GM12801 (cell line): ENCODE data around the gene DMRT1.

Experiments used
- TF ChIP-seq, protein P1 (sequence below): IDR thresholded peaks from one replicate; pipeline ENCODE4 v1.5.1; 2011; ENCODE audit warnings: control low read depth; ENCODE audit not compliant: insufficient read length; ENCODE audit errors: extremely low read depth

The DMRT1 gene

GRCh38 chr9:843427-843785, 1.9 kb downstream of the DMRT1 start:
- TF ChIP-seq, protein P1, sequence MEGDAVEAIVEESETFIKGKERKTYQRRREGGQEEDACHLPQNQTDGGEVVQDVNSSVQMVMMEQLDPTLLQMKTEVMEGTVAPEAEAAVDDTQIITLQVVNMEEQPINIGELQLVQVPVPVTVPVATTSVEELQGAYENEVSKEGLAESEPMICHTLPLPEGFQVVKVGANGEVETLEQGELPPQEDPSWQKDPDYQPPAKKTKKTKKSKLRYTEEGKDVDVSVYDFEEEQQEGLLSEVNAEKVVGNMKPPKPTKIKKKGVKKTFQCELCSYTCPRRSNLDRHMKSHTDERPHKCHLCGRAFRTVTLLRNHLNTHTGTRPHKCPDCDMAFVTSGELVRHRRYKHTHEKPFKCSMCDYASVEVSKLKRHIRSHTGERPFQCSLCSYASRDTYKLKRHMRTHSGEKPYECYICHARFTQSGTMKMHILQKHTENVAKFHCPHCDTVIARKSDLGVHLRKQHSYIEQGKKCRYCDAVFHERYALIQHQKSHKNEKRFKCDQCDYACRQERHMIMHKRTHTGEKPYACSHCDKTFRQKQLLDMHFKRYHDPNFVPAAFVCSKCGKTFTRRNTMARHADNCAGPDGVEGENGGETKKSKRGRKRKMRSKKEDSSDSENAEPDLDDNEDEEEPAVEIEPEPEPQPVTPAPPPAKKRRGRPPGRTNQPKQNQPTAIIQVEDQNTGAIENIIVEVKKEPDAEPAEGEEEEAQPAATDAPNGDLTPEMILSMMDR, result no peak

DNA sequence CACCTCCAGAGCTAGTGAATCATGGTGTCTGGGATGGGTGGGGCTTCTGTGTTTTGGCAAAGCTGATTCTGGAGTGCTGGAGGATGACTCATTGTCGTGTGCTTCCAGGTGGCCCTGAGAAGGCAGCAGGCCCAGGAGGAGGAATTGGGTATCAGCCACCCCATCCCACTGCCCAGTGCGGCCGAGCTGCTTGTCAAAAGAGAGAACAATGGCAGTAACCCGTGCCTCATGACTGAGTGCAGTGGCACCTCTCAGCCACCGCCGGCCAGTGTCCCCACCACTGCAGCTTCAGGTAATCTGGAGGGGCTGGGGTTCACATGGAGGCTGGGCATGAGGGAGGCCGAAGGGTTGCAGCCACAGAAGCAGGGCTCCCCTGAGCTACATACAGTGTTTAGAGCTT, 5.4 kb downstream of the DMRT1 start:
- TF ChIP-seq, protein P1, result no peak

DNA sequence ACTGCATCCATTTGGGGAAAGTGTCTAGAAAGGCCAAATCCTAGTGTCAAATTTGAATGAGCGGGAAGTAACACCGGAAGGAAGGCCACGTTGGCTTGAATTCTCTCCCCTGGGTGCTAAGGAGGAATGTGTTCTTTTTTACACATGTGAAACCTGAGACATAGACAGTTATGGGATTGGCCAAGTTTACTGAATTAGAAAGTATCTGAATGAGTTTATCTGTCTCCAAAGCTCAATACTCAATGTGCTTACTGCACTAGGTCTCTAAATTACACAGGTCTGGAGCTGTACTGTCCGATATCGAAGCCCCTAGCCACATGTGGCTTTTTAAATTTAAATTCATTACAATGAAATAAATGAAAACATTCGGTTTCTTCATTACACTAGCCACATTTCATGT, 6.0 kb downstream of the DMRT1 start:
- TF ChIP-seq, protein P1, result no peak

- TF ChIP-seq, protein P1, result no peak
Measured at GRCh38 chr9:849431-849830, 7.9 kb downstream of the DMRT1 start.

DNA sequence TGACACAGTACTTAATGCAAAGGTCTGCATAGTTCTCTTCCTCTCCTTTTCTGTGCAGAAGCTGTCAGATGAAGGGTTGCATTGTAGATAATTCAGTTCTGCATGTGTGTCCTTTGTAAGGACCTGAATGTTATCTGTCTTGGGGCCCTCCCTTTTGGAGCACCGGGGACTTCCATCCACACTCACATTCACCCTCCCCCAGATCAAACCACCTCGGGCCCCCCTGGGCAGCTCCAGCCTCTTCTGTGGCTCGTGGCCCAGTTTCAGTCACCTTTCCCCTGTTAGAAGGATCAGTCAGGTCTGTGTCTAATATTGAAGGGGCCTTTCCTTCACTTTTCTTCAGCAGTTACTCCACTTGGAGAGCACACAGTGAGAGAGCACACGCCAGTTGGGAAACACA, 11.0 kb downstream of the DMRT1 start:
- TF ChIP-seq, protein P1, result no peak

GRCh38 chr9:859251-859650, 17.8 kb downstream of the DMRT1 start:
- TF ChIP-seq, protein P1, result no peak

DNA sequence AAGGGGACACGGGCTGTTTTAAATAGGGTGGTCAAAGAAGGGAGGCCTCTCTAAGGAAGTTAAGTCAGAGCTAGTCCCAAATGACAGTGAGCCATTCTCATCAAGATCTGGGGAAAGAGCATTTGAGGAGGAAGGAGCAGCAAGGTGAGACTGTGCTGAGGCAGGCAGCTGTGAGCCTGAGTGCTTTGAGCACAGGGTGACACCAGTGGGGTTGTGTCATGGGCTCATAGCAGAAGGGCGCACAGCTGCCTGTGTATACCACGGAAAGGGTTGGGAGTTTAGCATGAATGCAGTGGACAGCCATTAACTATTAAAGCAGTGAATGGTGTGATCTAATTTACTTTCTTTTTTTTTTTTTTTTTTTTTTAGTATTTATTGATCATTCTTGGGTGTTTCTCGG, 19.2 kb downstream of the DMRT1 start:
- TF ChIP-seq, protein P1, result no peak
